ENCODE data around the gene MYL6.

GRCh38 chr12:56159482-56160192 is 1.5 kb downstream of the MYL6 start:
- TF ChIP-seq NBN (IDR thresholded peaks at IDR 0.05; ENCODE audit: low read depth): no peak
- no peak for TF ChIP-seq RFX5 (IDR thresholded peaks at IDR 0.05; ENCODE audit: low read depth, low read length)
- TF ChIP-seq ZBTB11 (CRISPR knock-in tag; IDR thresholded peaks at IDR 0.05): no peak
- no peak for TF ChIP-seq EZH2 (IDR thresholded peaks at IDR 0.05; ENCODE audit: borderline replicate concordance, low read depth, low read length)
- TF ChIP-seq ZBTB17 (CRISPR knock-in tag; IDR thresholded peaks at IDR 0.05): no peak
- TF ChIP-seq MED1 (CRISPR knock-in tag; IDR thresholded peaks at IDR 0.05; ENCODE audit: borderline replicate concordance): no peak
- no peak for TF ChIP-seq SIN3A (IDR thresholded peaks at IDR 0.05; ENCODE audit: borderline replicate concordance in 2 of 2, control insufficient read depth in 1 of 2, low read depth in 2 of 2, low read length in 2 of 2)
- TF ChIP-seq TOE1 (IDR thresholded peaks at IDR 0.05; ENCODE audit: borderline replicate concordance): no peak
- TF ChIP-seq TOE1 (CRISPR knock-in tag; IDR thresholded peaks at IDR 0.05; ENCODE audit: borderline replicate concordance, low read depth): no peak
- no peak for TF ChIP-seq ZNF785 (CRISPR knock-in tag; IDR thresholded peaks at IDR 0.05)

Data from K562 (cell line).